HUES6 (cell line): ENCODE data around the gene ARHGAP30.

Experiments
- H3K27ac ChIP-seq: 2 replicates; pipeline ENCODE4 v1.7.0; 2013; ENCODE audit warnings: low read depth, mild to moderate bottlenecking, low read length, inconsistent platforms
- H3K27me3 ChIP-seq: 2 replicates; pipeline ENCODE4 v1.6.1; 2013; ENCODE audit warnings: low read length; ENCODE audit not compliant: control insufficient read depth, insufficient read depth
- H3K36me3 ChIP-seq: 2 replicates; pipeline ENCODE4 v1.6.1; 2013; ENCODE audit warnings: low read length; ENCODE audit not compliant: control insufficient read depth, insufficient read depth
- H3K4me1 ChIP-seq: 2 replicates; pipeline ENCODE4 v1.6.1; 2013; ENCODE audit warnings: low read length; ENCODE audit not compliant: control insufficient read depth, insufficient read depth
- H3K4me3 ChIP-seq: 2 replicates; pipeline ENCODE4 v1.5.1; 2013; ENCODE audit warnings: low read depth, low read length
- H3K9ac ChIP-seq: one replicate; pipeline ENCODE4 v1.6.1; 2013; ENCODE audit warnings: mild to moderate bottlenecking, low read length
- H3K9me3 ChIP-seq: 2 replicates; pipeline ENCODE4 v1.6.1; 2013; ENCODE audit warnings: low read depth, low read length; ENCODE audit not compliant: control insufficient read depth, insufficient read depth

The ARHGAP30 gene

GRCh38 chr1:161089938-161090337 lies 20.2 kb upstream of the ARHGAP30 start:
- H3K36me3 ChIP-seq, result no peaks in the 10 kb centered on the region
- H3K9ac ChIP-seq, result no peak overlapping the region
- peaks cover 17% of the 10 kb centered on the region for H3K4me1 ChIP-seq
- no peaks in the 10 kb centered on the region for H3K9me3 ChIP-seq
- no peak overlapping the region for H3K4me3 ChIP-seq
- H3K27me3 ChIP-seq, result no peaks in the 10 kb centered on the region
- H3K27ac ChIP-seq, result no peak overlapping the region

- no peaks in the 10 kb centered on the region for H3K36me3 ChIP-seq
- no peaks in the 10 kb centered on the region for H3K27me3 ChIP-seq
- H3K27ac ChIP-seq, result no peak within 1 kb of the TSS
- H3K4me3 ChIP-seq, result no peak within 1 kb of the TSS
- no peaks in the 10 kb centered on the region for H3K9me3 ChIP-seq
- H3K4me1 ChIP-seq, result peaks cover 20% of the 10 kb centered on the region
- no peak within 1 kb of the TSS for H3K9ac ChIP-seq
Observed at GRCh38 chr1:161089251-161089924, 19.7 kb upstream of the ARHGAP30 start, which contains the start of gene NECTIN4. Gene NECTIN4 (minus strand): TSS chr1:161089558. CDS start chr1:161089296, 262 bp downstream.

- no peak overlapping the region for H3K27ac ChIP-seq
- H3K9me3 ChIP-seq, result no peaks in the 10 kb centered on the region
- no peaks in the 10 kb centered on the region for H3K27me3 ChIP-seq
- no peak overlapping the region for H3K9ac ChIP-seq
- H3K36me3 ChIP-seq, result no peaks in the 10 kb centered on the region
- no peak overlapping the region for H3K4me3 ChIP-seq
- H3K4me1 ChIP-seq, result peaks cover 27% of the 10 kb centered on the region
Observed at GRCh38 chr1:161088587-161089110, 19.0 kb upstream of the ARHGAP30 start.

DNA sequence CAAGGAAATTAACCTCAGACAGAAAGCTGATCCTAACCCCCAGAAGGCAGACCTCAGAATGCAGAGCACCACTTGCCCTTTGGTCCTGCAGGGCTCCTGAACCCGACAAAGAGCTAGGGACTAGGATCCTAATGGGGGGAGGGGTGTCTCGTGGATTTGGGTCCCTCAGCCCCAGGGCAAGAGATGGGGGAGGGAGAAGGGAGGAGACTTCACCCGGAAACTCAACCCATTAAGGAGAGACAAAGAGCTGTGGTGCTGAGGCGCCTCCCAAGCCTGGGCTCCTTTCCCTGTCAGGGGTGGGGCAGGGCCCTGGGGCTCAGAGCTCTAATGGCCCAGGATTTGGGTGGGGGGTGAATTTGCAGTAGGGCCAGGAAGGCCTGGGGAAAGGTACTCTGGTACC lies 16.8 kb upstream of the ARHGAP30 start:
- Histone ChIP-seq H3K9me3 (no peaks in the 10 kb centered on the region), H3K27me3 (no peaks in the 10 kb centered on the region), H3K4me3 (no peak overlapping the region), H3K4me1 (peaks cover 37% of the 10 kb centered on the region), H3K27ac (no peak overlapping the region), H3K9ac (no peak overlapping the region), H3K36me3 (no peaks in the 10 kb centered on the region)

- H3K9me3 ChIP-seq, result no peaks in the 10 kb centered on the region
- H3K4me3 ChIP-seq, result no peak overlapping the region
- no peak overlapping the region for H3K9ac ChIP-seq
- no peak overlapping the region for H3K27ac ChIP-seq
- H3K27me3 ChIP-seq, result no peaks in the 10 kb centered on the region
- H3K36me3 ChIP-seq, result no peaks in the 10 kb centered on the region
- H3K4me1 ChIP-seq, result peaks cover 41% of the 10 kb centered on the region
Observed at GRCh38 chr1:161085165-161085564, 15.5 kb upstream of the ARHGAP30 start.

DNA sequence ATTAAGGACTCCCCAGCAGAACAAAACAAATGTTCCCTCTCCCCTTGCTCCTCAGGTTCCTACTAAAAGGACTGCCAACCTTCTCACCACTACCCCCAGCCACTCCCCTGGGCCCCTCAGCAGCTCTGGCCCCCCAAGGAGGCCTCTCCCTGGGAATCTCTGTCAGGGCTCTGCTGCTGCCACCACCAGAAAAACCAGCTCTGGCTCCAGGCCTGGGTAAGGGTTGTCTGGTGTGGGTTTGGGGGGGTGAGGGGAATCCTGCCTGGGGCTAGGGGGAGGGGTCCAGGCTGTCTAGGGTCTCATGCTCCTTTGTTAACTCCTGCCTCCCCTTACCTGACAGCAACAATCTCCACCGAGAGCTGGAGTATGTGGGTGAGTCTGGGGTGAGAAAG lies 14.9 kb upstream of the ARHGAP30 start:
- no peaks in the 10 kb centered on the region for H3K36me3 ChIP-seq
- H3K9me3 ChIP-seq, result no peaks in the 10 kb centered on the region
- H3K4me1 ChIP-seq, result peaks cover 42% of the 10 kb centered on the region
- H3K27ac ChIP-seq, result no peak overlapping the region
- no peak overlapping the region for H3K4me3 ChIP-seq
- H3K9ac ChIP-seq, result no peak overlapping the region
- no peaks in the 10 kb centered on the region for H3K27me3 ChIP-seq

DNA sequence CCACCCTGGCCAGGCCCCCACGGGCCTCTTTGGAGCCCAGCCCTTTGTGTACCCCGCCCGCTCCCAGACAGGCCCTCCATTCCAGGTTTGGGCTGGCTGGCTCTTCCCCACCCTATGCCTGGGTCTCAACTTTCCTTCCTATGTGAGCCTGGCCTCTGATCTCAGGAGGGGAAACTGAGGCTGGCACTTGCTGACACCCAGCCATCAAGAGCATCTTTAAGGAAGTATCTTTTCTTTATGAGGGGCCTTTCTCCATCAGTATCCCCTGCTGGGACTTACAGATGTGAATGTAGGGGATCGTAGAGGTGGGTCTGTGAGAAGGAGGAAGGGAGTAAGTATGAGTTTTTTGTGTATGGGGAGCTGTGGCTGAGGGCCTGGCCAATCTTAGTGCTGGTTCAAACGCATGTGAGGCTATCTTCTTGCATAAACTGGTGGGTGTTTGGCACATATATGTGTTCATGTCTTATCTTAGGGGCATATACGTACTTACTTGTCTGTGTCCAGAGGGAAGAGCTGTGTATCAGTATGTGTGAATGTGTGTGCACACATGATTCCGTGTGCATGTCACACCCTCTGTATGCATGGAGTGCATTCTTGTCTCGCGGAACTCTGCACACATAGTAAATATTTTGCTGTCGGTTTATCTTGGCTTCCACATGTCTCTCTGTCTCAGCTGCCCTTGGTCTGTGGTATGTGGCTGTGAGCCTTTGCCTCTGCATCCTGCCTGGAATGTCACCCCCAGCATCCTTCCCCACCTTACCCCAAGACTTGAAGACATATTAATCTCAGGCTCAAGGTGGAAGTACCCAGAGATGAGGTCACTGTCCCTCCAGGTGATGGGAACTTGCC lies 14.3 kb upstream of the ARHGAP30 start:
- Histone ChIP-seq H3K9me3 (no peaks in the 10 kb centered on the region), H3K4me1 (peaks cover 44% of the 10 kb centered on the region), H3K36me3 (no peaks in the 10 kb centered on the region), H3K4me3 (no peak overlapping the region), H3K27me3 (no peaks in the 10 kb centered on the region), H3K27ac (no peak overlapping the region), H3K9ac (no peak overlapping the region)

GRCh38 chr1:161082996-161083747 lies 13.5 kb upstream of the ARHGAP30 start:
- no peak overlapping the region for H3K4me3 ChIP-seq
- H3K27me3 ChIP-seq, result no peaks in the 10 kb centered on the region
- H3K36me3 ChIP-seq, result no peaks in the 10 kb centered on the region
- H3K4me1 ChIP-seq, result peaks cover 44% of the 10 kb centered on the region
- no peak overlapping the region for H3K9ac ChIP-seq
- no peaks in the 10 kb centered on the region for H3K9me3 ChIP-seq
- H3K27ac ChIP-seq, result no peak overlapping the region

DNA sequence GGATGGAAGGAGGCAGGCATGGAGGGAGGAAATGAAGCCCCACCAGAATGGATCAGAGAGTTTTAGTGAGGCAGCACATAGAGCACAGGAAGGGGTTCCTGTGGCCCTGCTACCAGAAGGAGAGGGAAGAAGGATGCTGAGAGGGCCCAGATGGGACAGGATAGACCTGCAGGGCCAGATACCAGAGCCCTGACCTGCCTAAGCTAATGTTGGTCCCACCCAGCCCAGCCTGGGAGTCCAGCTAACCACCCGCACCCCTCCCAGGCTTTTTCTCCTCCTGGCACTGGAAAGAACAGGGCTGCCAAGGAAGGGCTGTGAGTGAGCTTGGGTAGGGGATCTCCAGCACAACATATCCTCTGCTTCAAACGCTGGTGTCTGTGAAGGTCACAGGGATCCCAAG lies 12.8 kb upstream of the ARHGAP30 start:
- no peaks in the 10 kb centered on the region for H3K36me3 ChIP-seq
- H3K27me3 ChIP-seq, result no peaks in the 10 kb centered on the region
- no peak overlapping the region for H3K4me3 ChIP-seq
- peaks cover 44% of the 10 kb centered on the region for H3K4me1 ChIP-seq
- H3K9ac ChIP-seq, result no peak overlapping the region
- no peak overlapping the region for H3K27ac ChIP-seq
- H3K9me3 ChIP-seq, result no peaks in the 10 kb centered on the region

- Histone ChIP-seq H3K36me3 (no peaks in the 10 kb centered on the region), H3K9me3 (no peaks in the 10 kb centered on the region), H3K27me3 (no peaks in the 10 kb centered on the region), H3K4me3 (no peak overlapping the region), H3K4me1 (peaks cover 41% of the 10 kb centered on the region), H3K9ac (no peak overlapping the region), H3K27ac (no peak overlapping the region)
Observed at GRCh38 chr1:161081519-161081918, 11.8 kb upstream of the ARHGAP30 start.
